Mucosa of stomach (tissue), 1 donor: ENCODE data around the gene PRR14.
"Not testable (repeated sequence)": the region's sequence is repeated elsewhere in the genome, so short reads cannot be mapped to it uniquely, and the experiment has no call there.

Experiments
- H3K27me3 ChIP-seq: one replicate; pipeline ENCODE4 v1.7.0; 2013; ENCODE audit warnings: mild to moderate bottlenecking, low read length; ENCODE audit not compliant: control insufficient read depth, insufficient read depth
- H3K36me3 ChIP-seq: one replicate; pipeline ENCODE4 v1.7.0; 2013; ENCODE audit warnings: low read length; ENCODE audit not compliant: control insufficient read depth, insufficient read depth
- H3K4me1 ChIP-seq: one replicate; pipeline ENCODE4 v1.7.0; 2013; ENCODE audit warnings: mild to moderate bottlenecking, low read length; ENCODE audit not compliant: control insufficient read depth, insufficient read depth
- H3K4me3 ChIP-seq: one replicate; pipeline ENCODE4 v1.7.0; 2013; ENCODE audit warnings: low read length
- H3K9ac ChIP-seq: one replicate; pipeline ENCODE4 v1.7.0; 2013; ENCODE audit warnings: mild to moderate bottlenecking, low read length, moderate library complexity
- H3K9me3 ChIP-seq: one replicate; pipeline ENCODE4 v1.7.0; 2013; ENCODE audit warnings: mild to moderate bottlenecking, low read length, moderate library complexity; ENCODE audit not compliant: control insufficient read depth
- donor health status: Pancreatic carcinoma.

The PRR14 gene

GRCh38 chr16:30619202-30619601, 31.6 kb upstream of the PRR14 start:
- H3K4me1 ChIP-seq: no peaks in the 10 kb centered on the region
- H3K4me3 ChIP-seq: no peak overlapping the region
- H3K36me3 ChIP-seq: no peaks in the 10 kb centered on the region
- no peak overlapping the region for H3K9ac ChIP-seq
- H3K27me3 ChIP-seq: no peaks in the 10 kb centered on the region
- H3K9me3 ChIP-seq: no peaks in the 10 kb centered on the region

GRCh38 chr16:30619638-30620037, 31.1 kb upstream of the PRR14 start:
- Histone ChIP-seq H3K4me1 (no peaks in the 10 kb centered on the region), H3K9me3 (no peaks in the 10 kb centered on the region), H3K36me3 (no peaks in the 10 kb centered on the region), H3K4me3 (no peak overlapping the region), H3K27me3 (no peaks in the 10 kb centered on the region), H3K9ac (no peak overlapping the region)

- Histone ChIP-seq H3K4me1 (no peaks in the 10 kb centered on the region), H3K27me3 (no peaks in the 10 kb centered on the region)
Observed at GRCh38 chr16:30620169-30620568, 30.6 kb upstream of the PRR14 start.

GRCh38 chr16:30621765-30622164, 29.0 kb upstream of the PRR14 start:
- no peaks in the 10 kb centered on the region for H3K4me1 ChIP-seq
- H3K4me3 ChIP-seq: no peak overlapping the region
- H3K9me3 ChIP-seq: no peaks in the 10 kb centered on the region
- no peaks in the 10 kb centered on the region for H3K36me3 ChIP-seq
- no peak overlapping the region for H3K9ac ChIP-seq
- H3K27me3 ChIP-seq: no peaks in the 10 kb centered on the region

More at GRCh38 chr16:30620169-30620568, 30.6 kb upstream of the PRR14 start:
- Histone ChIP-seq H3K9ac (no peak overlapping the region), H3K4me3 (no peak overlapping the region), H3K9me3 (no peaks in the 10 kb centered on the region), H3K36me3 (no peaks in the 10 kb centered on the region)

GRCh38 chr16:30622455-30623032, 28.2 kb upstream of the PRR14 start:
- H3K4me1 ChIP-seq: no peaks in the 10 kb centered on the region
- no peaks in the 10 kb centered on the region for H3K27me3 ChIP-seq
- H3K9ac ChIP-seq: no peak overlapping the region

GRCh38 chr16:30623536-30624283, 27.1 kb upstream of the PRR14 start:
- no peak overlapping the region for H3K4me3 ChIP-seq

More at GRCh38 chr16:30622455-30623032, 28.2 kb upstream of the PRR14 start:
- H3K36me3 ChIP-seq: no peaks in the 10 kb centered on the region
- no peak overlapping the region for H3K4me3 ChIP-seq
- H3K9me3 ChIP-seq: no peaks in the 10 kb centered on the region

GRCh38 chr16:30626236-30626635, 24.5 kb upstream of the PRR14 start:
- no peaks in the 10 kb centered on the region for H3K27me3 ChIP-seq
- no peak overlapping the region for H3K9ac ChIP-seq

More at GRCh38 chr16:30623536-30624283, 27.1 kb upstream of the PRR14 start:
- H3K9me3 ChIP-seq: no peaks in the 10 kb centered on the region
- H3K27me3 ChIP-seq: no peaks in the 10 kb centered on the region
- H3K36me3 ChIP-seq: no peaks in the 10 kb centered on the region
- H3K9ac ChIP-seq: no peak overlapping the region
- peaks cover 3% of the 10 kb centered on the region for H3K4me1 ChIP-seq

GRCh38 chr16:30628628-30629540, 21.9 kb upstream of the PRR14 start:
- Histone ChIP-seq H3K4me3 (no peak overlapping the region), H3K27me3 (no peaks in the 10 kb centered on the region), H3K36me3 (no peaks in the 10 kb centered on the region), H3K9ac (peak overlapping the region; percentile 24), H3K9me3 (no peaks in the 10 kb centered on the region), H3K4me1 (peaks cover 7% of the 10 kb centered on the region)

More at GRCh38 chr16:30626236-30626635, 24.5 kb upstream of the PRR14 start:
- Histone ChIP-seq H3K4me1 (peaks cover 4% of the 10 kb centered on the region), H3K4me3 (no peak overlapping the region), H3K9me3 (no peaks in the 10 kb centered on the region), H3K36me3 (no peaks in the 10 kb centered on the region)

- H3K9ac ChIP-seq, H3K36me3 ChIP-seq, H3K4me1 ChIP-seq, H3K9me3 ChIP-seq, H3K27me3 ChIP-seq, H3K4me3 ChIP-seq: not testable (repeated sequence)
Observed at GRCh38 chr16:30632454-30632853, 18.3 kb upstream of the PRR14 start.

- Histone ChIP-seq H3K36me3 (no peaks in the 10 kb centered on the region), H3K4me1 (peaks cover 6% of the 10 kb centered on the region), H3K27me3 (no peaks in the 10 kb centered on the region), H3K9me3 (no peaks in the 10 kb centered on the region), H3K4me3 (peak overlapping the region; percentile 68), H3K9ac (peak overlapping the region; percentile 87)
Observed at GRCh38 chr16:30633526-30633925, 17.2 kb upstream of the PRR14 start.

GRCh38 chr16:30636599-30636998, 14.2 kb upstream of the PRR14 start:
- H3K36me3 ChIP-seq: no peaks in the 10 kb centered on the region
- no peak overlapping the region for H3K4me3 ChIP-seq
- H3K9ac ChIP-seq: no peak overlapping the region
- no peaks in the 10 kb centered on the region for H3K27me3 ChIP-seq
- peaks cover 13% of the 10 kb centered on the region for H3K4me1 ChIP-seq
- no peaks in the 10 kb centered on the region for H3K9me3 ChIP-seq

GRCh38 chr16:30637139-30637538, 13.6 kb upstream of the PRR14 start:
- not testable (repeated sequence) for H3K4me3 ChIP-seq, H3K36me3 ChIP-seq, H3K9ac ChIP-seq, H3K9me3 ChIP-seq, H3K27me3 ChIP-seq
- peaks cover 16% of the 10 kb centered on the region for H3K4me1 ChIP-seq
